RKO (cell line): ENCODE data around the gene RNF213.
"Not testable (repeated sequence)": the region's sequence is repeated elsewhere in the genome, so short reads cannot be mapped to it uniquely, and the experiment has no call there.

Experiments used
- DNase-seq: peaks from one replicate; pipeline ENCODE4 v3.0.0-alpha.2; 2016; ENCODE audit warnings: low spot score

RNF213 gene

GRCh38 chr17:80252871-80253270 is 7.8 kb upstream of the RNF213 start:
- DNase-seq: no peak

DNA sequence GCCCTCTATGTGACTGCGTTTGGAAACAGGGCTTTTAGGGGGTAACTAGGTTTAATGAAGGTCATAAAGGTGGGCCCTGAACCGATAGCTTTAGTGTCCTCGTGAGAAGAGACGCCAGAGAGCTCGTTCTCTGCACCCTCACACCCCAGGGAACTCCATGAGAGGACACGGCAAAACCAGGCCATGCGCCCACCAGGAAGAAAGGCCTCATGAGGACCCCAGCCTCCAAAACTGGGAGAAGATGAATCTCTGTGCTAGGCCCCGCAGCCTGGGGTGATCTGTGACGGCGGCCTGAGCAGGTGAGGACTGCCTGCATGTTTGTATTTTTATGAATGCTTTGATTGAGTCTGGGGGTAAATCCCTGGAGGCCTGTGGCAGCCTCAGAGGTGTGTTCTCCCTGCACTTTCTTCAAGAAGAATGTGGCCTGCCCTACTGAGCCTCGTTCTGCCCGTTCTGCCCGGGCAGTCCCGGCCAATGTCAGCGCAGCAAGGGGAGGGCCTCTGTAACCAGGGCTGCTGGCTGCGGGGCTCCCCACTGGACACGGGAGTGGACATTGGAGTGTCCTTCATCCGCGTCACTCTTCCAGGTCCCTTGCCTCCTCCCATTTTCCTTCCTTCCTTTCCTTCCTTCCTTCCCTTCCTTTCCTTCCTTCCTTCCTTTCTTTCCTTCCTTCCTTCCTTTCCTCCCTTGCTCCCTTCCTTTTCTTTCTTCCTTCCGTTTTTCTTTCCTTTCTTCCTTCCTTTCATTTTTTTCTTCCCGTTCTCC is 6.8 kb upstream of the RNF213 start:
- no peak for DNase-seq

DNA sequence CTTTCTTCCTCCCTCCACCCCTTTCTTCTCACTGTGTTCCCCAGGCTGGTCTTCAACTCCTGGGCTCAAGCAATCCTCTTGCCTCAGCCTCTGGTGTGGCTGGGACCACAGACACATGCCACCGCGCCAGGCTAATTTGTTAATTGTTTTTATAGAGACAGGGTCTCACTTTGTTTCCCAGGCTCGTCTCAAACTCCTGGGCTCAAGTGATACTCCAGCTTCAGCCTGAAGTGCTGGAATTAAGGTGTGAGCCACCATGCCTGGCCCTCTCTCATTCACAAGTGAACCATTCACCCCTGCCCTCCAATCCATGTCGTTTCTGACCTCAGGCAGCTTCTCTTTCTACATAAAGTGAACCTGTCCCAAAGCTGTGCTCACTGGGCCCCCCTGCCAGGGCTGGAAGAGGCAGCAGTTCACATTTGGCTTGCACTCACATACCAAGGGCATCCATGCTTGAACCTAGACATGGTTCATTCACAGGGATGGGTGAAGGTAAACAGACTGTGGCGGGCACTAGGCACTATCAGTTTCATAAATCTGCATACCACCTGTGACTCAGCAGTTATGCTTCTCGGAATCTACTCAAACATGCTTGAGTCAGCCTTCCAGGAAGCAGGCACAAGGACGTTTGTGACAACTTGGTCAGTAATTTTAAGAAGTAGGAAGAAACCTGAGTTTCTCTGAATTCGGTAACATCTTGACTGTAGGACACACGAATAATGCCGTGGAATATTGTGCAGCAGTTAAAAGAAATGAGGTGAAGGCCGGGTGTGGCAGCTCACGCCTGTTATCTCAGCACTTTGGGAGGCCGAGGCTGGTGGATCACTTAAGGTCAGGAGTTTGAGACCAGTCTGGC is 6.0 kb upstream of the RNF213 start:
- peak; percentile 89 for DNase-seq

GRCh38 chr17:80256034-80256350 is 4.7 kb upstream of the RNF213 start:
- DNase-seq: no peak

DNA sequence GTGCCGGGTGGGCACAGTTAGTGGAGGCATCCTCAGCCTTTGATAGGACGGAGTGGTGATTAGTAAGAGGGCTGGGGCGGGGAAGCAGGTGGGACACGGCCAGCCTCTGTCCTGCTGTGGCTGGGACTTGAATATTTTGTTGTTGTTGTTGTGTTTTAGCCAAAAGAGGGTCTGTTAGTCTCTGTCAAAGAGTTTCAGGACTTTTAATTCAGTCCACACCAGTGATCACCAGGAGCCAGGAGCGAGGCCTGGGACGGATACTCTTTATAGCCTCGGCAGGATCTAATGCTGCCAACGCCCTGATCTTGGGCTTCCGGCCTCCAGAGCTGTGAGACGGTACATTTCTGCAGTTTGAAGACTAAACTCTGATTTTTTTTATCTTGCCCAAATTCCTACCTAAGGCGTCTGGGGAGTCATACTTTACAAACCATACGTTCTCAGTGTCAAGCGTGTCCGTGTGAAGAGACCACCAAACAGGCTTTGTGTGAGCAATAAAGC is 2.9 kb upstream of the RNF213 start:
- no peak for DNase-seq

DNA sequence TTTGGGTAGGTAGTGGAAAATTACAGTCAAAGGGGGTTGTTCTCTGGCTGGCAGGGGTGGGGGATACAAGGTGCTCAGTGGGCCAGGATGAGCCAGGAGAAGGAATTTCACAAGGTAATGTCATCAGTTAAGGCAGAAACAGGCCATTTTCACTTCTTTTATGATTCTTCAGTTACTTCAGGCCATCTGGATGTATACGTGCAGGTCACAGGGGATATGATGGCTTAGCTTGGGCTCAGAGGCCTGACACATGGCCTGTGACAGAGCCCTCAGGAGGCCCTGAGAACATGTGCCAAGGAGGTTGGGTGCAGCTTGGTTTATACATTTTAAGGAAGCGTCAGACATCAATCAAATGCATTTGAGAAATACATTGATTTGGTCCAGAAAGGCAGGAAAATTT is 2.4 kb upstream of the RNF213 start:
- DNase-seq: not testable (repeated sequence)

- DNase-seq: no peak
Measured at GRCh38 chr17:80259457-80260068, 1.1 kb upstream of the RNF213 start.

DNA sequence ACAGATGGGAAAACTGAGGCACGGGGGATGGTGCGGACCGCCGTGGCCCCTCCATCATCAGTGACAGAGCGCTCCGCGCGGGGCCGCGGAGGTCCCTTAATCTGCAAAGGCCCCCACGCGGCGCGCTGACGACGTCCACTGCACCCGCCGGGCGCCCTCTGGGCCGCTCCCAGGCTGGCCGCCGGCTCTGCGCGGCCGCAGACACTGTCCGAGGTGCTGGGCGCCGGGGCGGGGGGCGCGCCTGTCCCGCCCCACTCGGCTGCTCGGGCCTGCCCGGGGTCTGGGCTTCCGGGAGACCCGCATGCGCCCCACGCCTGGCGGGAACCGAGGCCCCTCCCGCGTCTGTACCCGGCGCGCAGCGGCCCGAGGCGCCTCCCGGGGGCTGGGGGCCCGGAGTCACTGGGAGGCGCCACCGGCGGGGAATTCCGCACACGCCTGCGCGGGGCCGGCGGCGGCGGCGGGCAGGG is 550 bp upstream of the RNF213 start:
- DNase-seq: peak; percentile 74

DNA sequence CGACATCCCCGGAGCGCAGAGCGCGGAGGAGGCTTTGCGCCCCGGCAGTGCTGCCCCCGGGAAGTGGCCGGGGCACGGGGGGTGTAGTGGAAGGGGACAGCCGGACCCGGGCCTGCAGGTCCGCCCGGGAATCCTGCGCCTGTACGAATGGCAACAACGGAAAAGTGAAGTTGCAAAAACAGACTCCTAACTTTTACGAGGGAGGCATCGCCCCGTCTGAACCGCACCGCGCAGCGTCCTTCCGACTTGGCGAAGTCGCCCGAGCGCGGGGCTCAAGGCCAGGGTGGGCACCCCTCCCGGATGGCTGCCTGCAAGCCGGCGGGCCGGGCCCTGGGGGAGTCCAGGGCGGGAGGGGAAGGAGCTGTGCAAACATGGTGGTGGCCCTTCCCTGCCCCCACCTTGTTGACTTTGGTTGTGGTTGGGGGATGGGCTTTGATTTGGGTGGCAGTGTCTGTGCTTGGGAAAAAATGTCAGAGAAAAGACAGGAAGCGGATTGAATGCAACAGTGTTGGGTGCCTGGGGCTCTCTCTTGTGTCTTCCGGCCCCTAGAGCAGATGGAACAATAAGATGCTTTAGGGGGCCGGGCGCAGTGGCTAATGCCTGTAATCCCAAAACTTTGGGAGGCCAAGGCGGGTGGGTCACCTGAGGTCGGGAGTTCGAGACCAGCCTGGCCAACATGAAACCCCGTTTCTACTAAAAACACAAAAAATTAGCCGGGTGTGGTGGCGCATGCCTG is 675 bp downstream of the RNF213 start:
- peak; percentile 55 for DNase-seq

DNA sequence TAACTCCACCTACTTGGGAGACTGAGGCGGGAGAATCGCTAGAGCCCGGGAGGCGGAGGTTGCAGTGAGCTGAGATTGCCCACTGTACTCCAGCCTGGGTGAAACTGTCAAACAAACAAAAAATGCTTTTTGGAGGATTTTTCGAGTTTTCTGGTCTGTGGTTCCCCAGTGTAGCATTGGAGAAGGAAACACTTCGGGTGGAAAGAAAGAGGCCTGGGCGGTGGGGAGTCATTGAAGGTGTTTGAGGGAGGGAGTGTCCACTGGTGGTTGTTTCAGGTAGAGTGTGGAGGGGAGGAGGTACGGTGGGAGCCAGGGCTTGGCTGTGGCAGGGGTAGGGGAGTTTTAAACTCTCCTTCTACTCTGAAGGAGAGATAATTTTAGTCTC is 1.2 kb downstream of the RNF213 start:
- DNase-seq: no peak

- no peak for DNase-seq
Measured at GRCh38 chr17:80262291-80262690, 1.6 kb downstream of the RNF213 start.

DNA sequence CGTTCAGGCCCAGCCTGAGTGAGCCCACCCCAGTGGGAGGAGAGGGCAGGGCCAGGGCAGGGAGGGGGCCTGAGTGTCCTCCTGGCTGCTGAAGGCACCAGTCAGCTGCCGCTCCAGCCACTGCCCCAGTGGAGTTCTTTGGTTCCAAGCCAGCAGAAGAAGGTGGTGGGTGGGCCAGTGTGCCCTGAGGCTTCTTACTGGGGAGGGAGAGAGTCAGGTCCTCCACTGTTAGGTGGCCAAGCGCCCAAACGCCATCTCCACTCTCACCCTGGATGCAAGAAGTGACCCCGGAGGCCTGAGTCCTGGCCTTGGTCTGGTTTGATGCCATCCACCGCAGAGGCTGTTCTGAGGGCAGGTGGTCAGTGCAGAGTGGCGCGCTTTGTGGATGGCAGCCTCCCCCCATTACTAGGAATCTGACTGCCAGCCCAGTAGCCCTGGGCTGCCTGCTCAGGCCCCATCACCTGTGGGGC is 2.2 kb downstream of the RNF213 start:
- no peak for DNase-seq

- DNase-seq: no peak
Measured at GRCh38 chr17:80263253-80264204, 2.9 kb downstream of the RNF213 start.

GRCh38 chr17:80264205-80265075 is 3.8 kb downstream of the RNF213 start:
- no peak for DNase-seq

DNA sequence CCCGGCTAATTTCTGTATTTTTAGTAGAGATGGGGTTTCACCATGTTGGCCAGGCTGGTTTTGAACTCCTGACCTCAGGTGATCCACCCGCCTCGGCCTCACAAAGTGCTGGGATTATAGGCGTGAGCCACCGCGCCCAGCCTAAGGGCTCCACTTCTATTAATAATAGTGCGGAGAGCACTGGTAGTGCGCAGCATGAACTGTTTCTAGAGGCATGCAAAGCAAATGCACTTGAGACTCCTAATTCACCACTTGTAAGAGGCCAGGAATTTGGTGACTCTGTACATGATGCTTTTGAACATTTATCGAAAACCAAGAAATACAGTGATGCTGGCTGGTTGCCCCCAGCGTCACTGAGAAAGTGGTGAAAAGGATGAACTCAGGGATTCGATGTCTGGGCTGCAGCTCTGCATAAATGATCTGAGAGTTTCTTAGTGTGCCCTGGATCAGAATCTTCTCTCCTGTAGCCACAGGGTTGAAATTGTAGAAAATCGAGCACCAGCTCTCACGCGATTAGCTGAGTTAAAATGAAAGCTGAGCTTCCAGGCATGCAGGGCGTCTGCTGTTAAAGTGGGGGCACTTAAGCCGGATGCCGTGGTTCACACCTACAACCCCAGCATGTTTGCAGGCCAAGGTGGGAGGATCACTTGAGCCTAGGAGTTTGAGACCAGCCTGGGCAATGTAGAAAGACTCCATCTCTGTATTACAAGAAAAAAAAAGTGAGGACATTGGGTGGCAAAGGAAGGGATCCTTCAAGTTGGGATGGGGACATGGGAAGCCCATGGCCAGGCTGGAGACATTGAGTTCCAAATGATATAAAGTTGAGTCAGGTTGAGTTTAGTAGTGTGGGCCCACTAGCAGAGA is 4.8 kb downstream of the RNF213 start:
- DNase-seq: no peak

GRCh38 chr17:80267391-80267790 is 6.7 kb downstream of the RNF213 start:
- no peak for DNase-seq

DNA sequence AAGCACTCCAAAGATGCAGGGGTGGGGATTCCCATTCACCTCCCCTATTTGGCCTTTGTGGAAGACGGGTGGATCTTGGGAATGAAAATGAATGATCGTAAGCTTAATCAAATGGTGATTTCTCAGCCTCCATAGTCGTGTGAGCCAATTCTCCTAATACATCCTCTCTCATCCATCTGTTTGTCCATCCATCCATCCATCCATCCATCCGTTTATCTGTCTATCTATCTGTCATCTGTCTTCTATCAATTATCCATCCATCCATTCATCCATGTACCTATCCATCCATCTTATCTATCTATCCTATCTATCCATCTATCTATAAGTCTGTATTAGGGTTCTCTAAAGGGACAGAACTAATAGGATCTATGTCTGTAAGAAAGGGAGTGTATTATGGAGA is 7.8 kb downstream of the RNF213 start:
- DNase-seq: no peak

- DNase-seq: no peak
Measured at GRCh38 chr17:80269405-80269807, 8.8 kb downstream of the RNF213 start.

DNA sequence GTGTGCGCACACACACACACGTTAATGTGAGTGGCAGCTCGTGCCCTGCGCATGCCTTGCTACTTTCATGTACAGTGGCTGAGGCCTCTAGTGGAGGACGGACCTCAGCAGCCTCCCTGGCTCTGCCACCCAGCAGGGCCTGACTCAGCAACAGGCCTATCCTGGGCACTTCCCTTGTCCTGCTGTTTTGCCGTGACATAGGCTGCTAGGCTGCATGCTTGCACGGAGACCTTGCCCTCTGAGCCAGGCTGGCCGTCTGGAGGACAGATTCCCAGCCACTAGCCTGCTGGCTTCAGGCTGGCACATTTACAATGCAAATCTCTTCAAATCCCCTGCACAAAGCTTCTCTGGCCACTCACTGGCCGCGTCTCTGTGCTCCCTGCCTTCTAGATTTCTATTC is 9.5 kb downstream of the RNF213 start:
- no peak for DNase-seq
